Activated T-helper 9 cell treated with anti-CD3 and anti-CD28 coated beads, Interleukin-2, amount 50 U/mL, for 16 hours (primary cell): Measurements from ENCODE around the gene LRRIQ1.
"Not testable (repeated sequence)": the region's sequence is repeated elsewhere in the genome, so short reads cannot be mapped to it uniquely, and the experiment has no call there.

Source experiments
- DNase-seq: peaks from one replicate; pipeline ENCODE4 v3.0.0-alpha.2; 2020; ENCODE audit warnings: low read depth

LRRIQ1 gene

GRCh38 chr12:85036234-85036707, at the start of gene LRRIQ1, which contains the start of gene TSPAN19:
Gene LRRIQ1, plus strand, starts transcription at chr12:85036351. Its CDS starts 1,826 bp downstream, at chr12:85038177.
Gene TSPAN19, minus strand, starts transcription at chr12:85036277. Its CDS starts 6,331 bp downstream, at chr12:85029946.
- no peak for DNase-seq

GRCh38 chr12:84986586-84986985, 49.6 kb upstream of the LRRIQ1 start:
- DNase-seq, result no peak

- DNase-seq, result no peak
Observed at GRCh38 chr12:84994426-84994825, 41.7 kb upstream of the LRRIQ1 start.

- no peak for DNase-seq
Observed at GRCh38 chr12:84995641-84996040, 40.5 kb upstream of the LRRIQ1 start.

GRCh38 chr12:84996759-84997158, 39.4 kb upstream of the LRRIQ1 start:
- DNase-seq, result no peak

GRCh38 chr12:84998341-84998740, 37.8 kb upstream of the LRRIQ1 start:
- DNase-seq, result no peak

- DNase-seq, result no peak
Observed at GRCh38 chr12:85000729-85001128, 35.4 kb upstream of the LRRIQ1 start.

GRCh38 chr12:85002778-85003296, 33.3 kb upstream of the LRRIQ1 start:
- DNase-seq, result no peak

- DNase-seq, result no peak
Observed at GRCh38 chr12:85004204-85004603, 31.9 kb upstream of the LRRIQ1 start.

GRCh38 chr12:85005047-85005446, 31.1 kb upstream of the LRRIQ1 start:
- not testable (repeated sequence) for DNase-seq

GRCh38 chr12:85005615-85006014, 30.5 kb upstream of the LRRIQ1 start:
- DNase-seq, result no peak

GRCh38 chr12:85006206-85006605, 29.9 kb upstream of the LRRIQ1 start:
- DNase-seq, result no peak

GRCh38 chr12:85007836-85008235, 28.3 kb upstream of the LRRIQ1 start:
- DNase-seq, result no peak

- no peak for DNase-seq
Observed at GRCh38 chr12:85016413-85016812, 19.7 kb upstream of the LRRIQ1 start.

- no peak for DNase-seq
Observed at GRCh38 chr12:85017133-85017532, 19.0 kb upstream of the LRRIQ1 start.

GRCh38 chr12:85017618-85018017, 18.5 kb upstream of the LRRIQ1 start:
- DNase-seq, result no peak

GRCh38 chr12:85018098-85018497, 18.1 kb upstream of the LRRIQ1 start:
- no peak for DNase-seq

GRCh38 chr12:85029456-85029855, 6.7 kb upstream of the LRRIQ1 start:
- DNase-seq, result no peak

GRCh38 chr12:85036733-85037132, 582 bp downstream of the LRRIQ1 start:
- no peak for DNase-seq

GRCh38 chr12:85041395-85041794, 5.2 kb downstream of the LRRIQ1 start:
- DNase-seq, result no peak

GRCh38 chr12:85043829-85044228, 7.7 kb downstream of the LRRIQ1 start:
- no peak for DNase-seq

GRCh38 chr12:85057370-85057963, 21.3 kb downstream of the LRRIQ1 start:
- DNase-seq, result no peak

GRCh38 chr12:85058339-85058738, 22.2 kb downstream of the LRRIQ1 start:
- DNase-seq, result no peak

- no peak for DNase-seq
Observed at GRCh38 chr12:85059594-85059993, 23.4 kb downstream of the LRRIQ1 start.
